ENCODE results near the gene NBAS.

Gene NBAS

DNA sequence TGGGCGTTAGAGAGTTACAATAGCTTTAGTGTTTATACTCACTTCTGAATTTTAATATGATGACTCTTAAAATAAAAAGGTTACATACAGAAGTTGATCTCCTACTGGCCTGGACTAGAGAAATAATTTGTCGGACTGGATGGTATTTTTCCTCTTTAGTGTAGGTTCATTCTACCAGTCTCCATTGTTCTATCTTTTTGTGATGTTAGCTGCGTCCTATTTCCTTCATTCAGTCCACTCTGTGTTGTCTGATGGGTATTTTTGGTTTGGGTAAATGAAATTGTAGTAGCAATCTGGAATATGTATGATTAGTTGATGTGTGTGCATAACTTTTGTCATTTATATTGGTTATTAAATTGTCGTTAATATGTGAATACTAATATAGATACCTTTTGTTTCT lies 35.8 kb upstream of the NBAS start:
- no peaks in the 10 kb centered on the region for H4K20me1 ChIP-seq (ENCODE audit: low read depth, low read length)

DNA sequence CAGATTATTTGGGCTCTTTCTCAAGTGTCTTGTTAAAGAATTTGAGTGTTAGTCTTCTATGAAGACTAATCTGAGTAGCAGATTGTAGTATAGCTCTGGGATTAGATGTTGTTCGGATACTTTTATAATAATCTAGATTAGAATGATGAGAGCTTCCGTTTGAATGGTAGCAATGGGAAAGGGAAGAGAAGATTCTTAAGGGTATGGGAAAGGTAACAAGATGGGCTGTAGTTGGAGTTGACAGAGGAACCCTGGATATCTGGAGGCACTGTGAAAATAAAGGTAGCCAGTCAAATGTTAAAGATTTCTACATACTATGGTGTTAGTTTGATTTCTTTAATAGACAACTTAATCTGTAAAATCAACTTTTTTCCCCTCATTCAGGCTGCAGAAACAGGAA lies 35.2 kb upstream of the NBAS start:
- Histone ChIP-seq H3K9me2 (replicated peaks; ENCODE audit: insufficient read depth, low read length) (no peaks in the 10 kb centered on the region), H4K20me1 (ENCODE audit: low read depth, low read length) (no peaks in the 10 kb centered on the region), H3F3A (ENCODE audit: insufficient read depth) (0 out of 2 replicates have a peak, but pooled peaks cover 8% of the 10 kb centered on the region), H3K36me3 (ENCODE audit: low read length) (peaks cover 50% of the 10 kb centered on the region), H3K9me3 (ENCODE audit: insufficient read depth, low read length) (no peaks in the 10 kb centered on the region), H3K9ac (ENCODE audit: low read length) (no peak overlapping the region), H3K4me2 (ENCODE audit: low read depth, low read length, poor library complexity, severe bottlenecking) (no peak overlapping the region), H3K79me2 (ENCODE audit: insufficient read depth, low read length) (peaks cover 46% of the 10 kb centered on the region), H2AFZ (ENCODE audit: low read depth, low read length, severe bottlenecking) (no peak overlapping the region), H3K4me3 (ENCODE audit: insufficient read depth, low read length, poor library complexity, severe bottlenecking) (no peak overlapping the region), H3K27ac (ENCODE audit: low read depth, low read length) (no peak overlapping the region), H3K27me3 (ENCODE audit: low read length) (no peaks in the 10 kb centered on the region)
- no peak for TF ChIP-seq EZH2phosphoT487 (conservative IDR thresholded peaks at IDR 0.05; ENCODE audit: low read length)
- no peak for TF ChIP-seq CTCF (IDR thresholded peaks at IDR 0.05; ENCODE audit: insufficient read depth, low read length, poor library complexity, severe bottlenecking)

More for the DNA sequence above, 35.8 kb upstream of the NBAS start:
- Histone ChIP-seq H3K9me3 (ENCODE audit: insufficient read depth, low read length) (no peaks in the 10 kb centered on the region), H3K27ac (ENCODE audit: low read depth, low read length) (no peak overlapping the region), H3K27me3 (ENCODE audit: low read length) (no peaks in the 10 kb centered on the region), H3K9me2 (replicated peaks; ENCODE audit: insufficient read depth, low read length) (no peaks in the 10 kb centered on the region), H3K9ac (ENCODE audit: low read length) (no peak overlapping the region), H3K79me2 (ENCODE audit: insufficient read depth, low read length) (peaks cover 41% of the 10 kb centered on the region), H3K36me3 (ENCODE audit: low read length) (peaks cover 56% of the 10 kb centered on the region), H3K4me2 (ENCODE audit: low read depth, low read length, poor library complexity, severe bottlenecking) (no peak overlapping the region), H2AFZ (ENCODE audit: low read depth, low read length, severe bottlenecking) (no peak overlapping the region), H3F3A (ENCODE audit: insufficient read depth) (0 out of 2 replicates have a peak, but pooled peaks cover 8% of the 10 kb centered on the region), H3K4me3 (ENCODE audit: insufficient read depth, low read length, poor library complexity, severe bottlenecking) (no peak overlapping the region)
- TF ChIP-seq CTCF (IDR thresholded peaks at IDR 0.05; ENCODE audit: insufficient read depth, low read length, poor library complexity, severe bottlenecking) (no peak), EZH2phosphoT487 (conservative IDR thresholded peaks at IDR 0.05; ENCODE audit: low read length) (no peak)

- Histone ChIP-seq H3K79me2 (ENCODE audit: insufficient read depth, low read length) (peaks cover 50% of the 10 kb centered on the region), H3F3A (ENCODE audit: insufficient read depth) (0 out of 2 replicates have a peak, but pooled peaks cover 8% of the 10 kb centered on the region), H3K36me3 (ENCODE audit: low read length) (peaks cover 47% of the 10 kb centered on the region), H3K9ac (ENCODE audit: low read length) (no peak overlapping the region), H4K20me1 (ENCODE audit: low read depth, low read length) (no peaks in the 10 kb centered on the region), H3K4me3 (ENCODE audit: insufficient read depth, low read length, poor library complexity, severe bottlenecking) (no peak overlapping the region), H3K9me3 (ENCODE audit: insufficient read depth, low read length) (no peaks in the 10 kb centered on the region), H2AFZ (ENCODE audit: low read depth, low read length, severe bottlenecking) (no peak overlapping the region), H3K27me3 (ENCODE audit: low read length) (no peaks in the 10 kb centered on the region), H3K4me2 (ENCODE audit: low read depth, low read length, poor library complexity, severe bottlenecking) (no peak overlapping the region), H3K27ac (ENCODE audit: low read depth, low read length) (no peak overlapping the region), H3K9me2 (replicated peaks; ENCODE audit: insufficient read depth, low read length) (no peaks in the 10 kb centered on the region)
- TF ChIP-seq CTCF (IDR thresholded peaks at IDR 0.05; ENCODE audit: insufficient read depth, low read length, poor library complexity, severe bottlenecking) (no peak), EZH2phosphoT487 (conservative IDR thresholded peaks at IDR 0.05; ENCODE audit: low read length) (no peak)
Observed at GRCh38 chr2:15595936-15596335, 34.8 kb upstream of the NBAS start.

All from SU-DHL-6 (cell line).